Inflammatory macrophage treated with lipopolysaccharide for 1 hour (primary cell): ENCODE results near the gene PLEKHA8.
"Not testable (repeated sequence)": the region's sequence is repeated elsewhere in the genome, so short reads cannot be mapped to it uniquely, and the experiment has no call there.

Source experiments
- DNase-seq, 2 donors: peaks; one replicate each; pipeline ENCODE4 v3.0.0-alpha.2; 2020 to 2022

Gene PLEKHA8

DNA sequence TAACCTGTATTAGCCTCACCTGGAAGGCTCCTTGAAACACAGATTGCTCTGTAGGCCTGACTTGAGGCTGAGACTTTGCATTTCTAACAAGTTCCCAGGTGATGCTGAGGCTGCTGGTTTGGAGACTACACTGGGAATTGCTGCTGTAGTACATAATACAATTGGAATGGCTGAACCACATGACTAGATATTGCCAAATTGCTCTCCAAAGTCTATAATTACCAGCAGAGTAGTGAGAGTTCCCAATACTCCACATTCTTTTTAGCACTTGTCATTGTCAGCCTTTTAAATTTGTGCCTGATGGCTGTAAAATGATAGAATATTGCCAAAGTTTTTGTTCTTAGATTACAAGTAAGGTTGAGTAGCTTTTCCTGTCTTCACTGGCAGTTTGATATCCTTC is 39.9 kb downstream of the PLEKHA8 start:
- DNase-seq = no peak

- DNase-seq = peak; percentile 8 to 16
These were observed 41.1 kb downstream of the PLEKHA8 start for GRCh38 chr7:30069096-30069867.

DNA sequence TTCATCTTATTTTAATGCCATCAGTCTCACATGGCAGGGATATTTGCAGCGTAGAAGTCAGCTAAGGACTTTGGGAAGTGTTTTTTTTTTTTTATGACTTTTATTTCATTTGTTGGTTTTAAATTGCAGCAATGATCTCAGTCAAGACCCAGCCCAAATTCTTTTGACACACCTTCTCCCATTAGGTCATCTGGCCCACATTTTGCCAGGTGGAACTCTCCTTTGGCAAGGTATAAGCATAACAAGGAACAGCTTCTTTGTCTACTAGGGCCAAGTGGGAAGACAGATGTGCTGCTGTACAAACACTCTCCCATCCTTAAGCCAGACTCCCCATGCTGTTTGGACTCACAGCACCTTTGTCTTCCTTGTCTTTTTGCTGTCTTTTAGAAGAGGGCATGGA is 41.8 kb downstream of the PLEKHA8 start:
- no peak for DNase-seq

GRCh38 chr7:30072735-30073134 is 44.5 kb downstream of the PLEKHA8 start:
- no peak for DNase-seq

- DNase-seq = peak; percentile 18 to 43
These were observed 46.3 kb downstream of the PLEKHA8 start for GRCh38 chr7:30074422-30075030.

- DNase-seq = no peak
These were observed 48.2 kb downstream of the PLEKHA8 start for GRCh38 chr7:30076411-30076810.

DNA sequence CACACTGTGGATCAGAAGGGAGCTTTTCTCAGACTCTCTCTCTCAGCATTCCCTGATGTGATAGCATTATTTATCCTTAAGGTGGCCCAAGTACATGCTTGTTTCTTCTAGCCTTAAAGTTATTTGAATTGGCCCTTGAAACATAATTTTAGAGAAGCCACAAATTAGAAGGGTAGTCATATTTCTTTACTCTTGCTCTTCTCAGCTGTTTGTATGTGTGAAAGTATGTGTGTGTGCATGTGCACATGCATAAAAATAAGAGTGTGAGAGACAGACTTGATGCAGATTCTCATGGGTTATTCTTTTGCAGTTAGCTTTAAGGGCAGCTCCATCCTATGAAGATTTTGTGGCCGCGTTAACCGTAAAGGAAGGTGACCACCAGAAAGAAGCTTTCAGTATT is 50.1 kb downstream of the PLEKHA8 start:
- DNase-seq = no peak

DNA sequence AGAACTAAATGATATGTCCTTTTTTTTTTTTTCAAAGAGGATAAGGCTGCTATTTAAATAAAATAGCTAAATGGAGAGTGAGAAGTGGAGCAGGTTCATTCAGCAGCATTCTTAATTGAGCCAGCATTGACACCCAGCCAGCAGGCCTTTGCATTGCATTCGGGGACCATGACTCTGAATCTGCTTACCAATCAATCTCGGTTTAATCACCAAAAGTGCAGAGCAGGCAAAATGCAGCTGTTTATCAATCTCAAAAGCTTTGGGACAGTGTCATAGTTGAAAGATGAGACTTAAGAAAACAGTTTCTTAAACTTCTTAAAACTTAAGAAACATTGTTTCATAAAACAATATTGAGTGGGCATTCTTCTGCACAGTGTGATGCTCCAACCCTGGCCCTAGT is 51.7 kb downstream of the PLEKHA8 start:
- no peak for DNase-seq

DNA sequence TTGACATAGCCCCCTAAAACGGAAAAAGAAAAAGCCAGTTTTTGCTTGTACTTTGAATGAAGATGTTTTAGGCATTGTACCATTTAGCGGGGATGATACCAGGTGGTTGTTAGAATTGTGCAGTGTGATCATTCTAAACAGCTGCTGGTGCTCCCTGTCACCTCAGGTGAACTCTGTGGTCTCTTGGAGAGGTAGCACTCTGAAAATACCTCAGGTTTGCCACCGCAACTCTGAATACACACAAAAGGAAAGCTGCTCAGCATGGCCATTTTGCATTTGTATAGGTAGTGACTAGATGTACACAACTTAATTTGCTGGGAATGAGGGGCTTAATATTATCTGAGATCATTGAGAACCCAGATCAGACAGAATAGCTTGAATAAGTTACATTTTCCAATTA is 52.6 kb downstream of the PLEKHA8 start:
- DNase-seq = no peak

DNA sequence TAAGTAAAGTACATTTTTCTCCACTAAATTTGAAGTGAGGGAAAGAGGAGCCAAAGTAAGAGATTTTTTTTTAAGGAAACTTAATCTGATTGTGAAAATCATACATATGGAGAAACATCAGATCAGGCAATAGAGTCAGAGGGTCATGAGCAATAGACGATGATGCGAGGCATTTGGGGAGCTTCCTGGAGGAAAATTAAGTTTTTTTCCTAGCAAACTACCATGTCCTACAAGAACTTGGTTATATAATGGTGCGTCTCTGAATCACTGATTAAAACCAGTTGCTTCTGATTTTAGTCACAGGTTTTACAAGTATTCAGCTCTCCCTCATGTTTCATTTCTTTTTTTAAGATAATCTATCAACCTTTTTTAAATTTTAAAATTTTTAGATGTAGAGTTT is 54.5 kb downstream of the PLEKHA8 start:
- DNase-seq = no peak

- no peak for DNase-seq
These were observed 55.1 kb downstream of the PLEKHA8 start for GRCh38 chr7:30083334-30083733.

DNA sequence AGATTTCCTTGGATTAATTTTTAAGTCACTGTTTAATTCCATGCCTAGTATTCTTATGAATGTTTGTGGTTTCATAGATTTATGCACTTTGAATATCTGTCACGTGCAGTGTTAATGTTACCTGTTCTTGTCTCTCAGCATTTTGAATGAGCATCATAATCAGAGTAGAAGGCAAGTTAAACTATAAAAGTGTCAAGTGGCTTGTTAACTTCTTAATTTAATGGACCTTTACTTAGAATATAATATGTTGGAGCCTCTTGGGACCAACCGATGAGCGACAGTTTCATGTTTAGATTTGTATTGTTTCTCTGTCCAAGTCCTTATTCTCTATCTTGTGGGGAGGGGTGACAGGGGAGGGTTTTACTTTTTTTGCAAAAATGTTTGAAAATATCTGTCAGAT is 56.0 kb downstream of the PLEKHA8 start:
- DNase-seq = no peak

- no peak for DNase-seq
These were observed 58.3 kb downstream of the PLEKHA8 start for GRCh38 chr7:30086529-30086928.

GRCh38 chr7:30087371-30087770 is 59.2 kb downstream of the PLEKHA8 start:
- no peak for DNase-seq

DNA sequence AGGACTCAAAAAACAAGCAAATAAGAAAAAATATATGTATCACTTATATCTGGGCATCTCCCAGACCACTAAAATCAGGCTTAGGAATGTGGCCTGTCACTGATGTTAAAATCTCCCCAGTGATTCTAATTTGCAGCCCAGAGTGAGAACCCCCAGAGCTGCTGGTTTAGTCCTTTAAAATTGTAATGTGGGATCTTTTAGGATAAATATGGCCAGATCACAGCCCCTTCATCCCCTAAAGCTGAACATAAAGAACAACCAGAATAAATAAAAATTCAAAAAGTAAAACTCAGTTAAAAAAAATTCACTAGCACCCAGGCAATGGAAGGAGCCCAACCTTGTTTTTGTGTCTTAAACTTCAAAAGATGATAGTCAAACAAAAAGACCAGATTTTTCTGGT is 60.1 kb downstream of the PLEKHA8 start:
- no peak for DNase-seq

DNA sequence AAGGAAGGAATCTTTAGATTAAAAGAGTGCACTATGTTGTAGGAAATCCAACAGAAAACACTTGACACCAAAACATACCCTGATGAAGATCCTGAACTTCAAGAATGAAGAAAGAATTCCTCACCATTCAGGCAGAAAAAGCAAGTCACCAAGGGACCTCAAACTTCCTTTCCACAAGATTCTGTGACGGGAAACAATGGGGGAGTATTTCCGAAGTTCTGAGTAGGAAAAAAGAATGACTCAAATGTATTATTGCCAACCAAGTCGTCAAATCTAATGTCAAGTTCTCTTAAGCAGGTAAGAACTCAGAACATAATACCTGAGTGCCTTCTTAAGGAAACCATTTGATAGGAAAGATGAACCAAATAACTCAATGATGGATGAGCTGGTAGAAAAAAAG is 61.9 kb downstream of the PLEKHA8 start:
- DNase-seq = no peak

GRCh38 chr7:30091491-30091912 is 63.3 kb downstream of the PLEKHA8 start:
- DNase-seq = no peak

- DNase-seq = no peak
These were observed 63.8 kb downstream of the PLEKHA8 start for GRCh38 chr7:30091987-30092386.

- DNase-seq = no peak
These were observed 65.3 kb downstream of the PLEKHA8 start for GRCh38 chr7:30093420-30093952.

GRCh38 chr7:30098599-30098998 is 70.4 kb downstream of the PLEKHA8 start:
- DNase-seq = not testable (repeated sequence)

DNA sequence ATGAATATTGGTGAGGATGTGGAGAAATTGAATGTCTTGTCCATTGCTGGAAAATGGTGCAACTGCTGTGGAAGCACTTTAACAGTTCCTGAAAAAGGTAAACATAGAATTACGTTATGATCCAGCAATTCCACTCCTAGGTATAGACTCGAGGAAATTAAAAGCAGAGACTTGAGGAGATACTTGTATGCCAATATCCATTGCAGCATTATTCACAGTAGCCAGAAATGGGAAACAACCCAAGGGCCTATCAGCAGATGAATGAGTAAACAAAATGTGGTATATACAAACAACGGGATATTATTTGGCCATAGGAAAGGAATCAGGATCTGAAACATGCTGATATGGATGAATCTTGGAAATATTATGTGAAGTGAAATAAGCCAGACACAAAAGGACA is 74.1 kb downstream of the PLEKHA8 start:
- no peak for DNase-seq

GRCh38 chr7:30104157-30104556 is 75.9 kb downstream of the PLEKHA8 start:
- no peak for DNase-seq

DNA sequence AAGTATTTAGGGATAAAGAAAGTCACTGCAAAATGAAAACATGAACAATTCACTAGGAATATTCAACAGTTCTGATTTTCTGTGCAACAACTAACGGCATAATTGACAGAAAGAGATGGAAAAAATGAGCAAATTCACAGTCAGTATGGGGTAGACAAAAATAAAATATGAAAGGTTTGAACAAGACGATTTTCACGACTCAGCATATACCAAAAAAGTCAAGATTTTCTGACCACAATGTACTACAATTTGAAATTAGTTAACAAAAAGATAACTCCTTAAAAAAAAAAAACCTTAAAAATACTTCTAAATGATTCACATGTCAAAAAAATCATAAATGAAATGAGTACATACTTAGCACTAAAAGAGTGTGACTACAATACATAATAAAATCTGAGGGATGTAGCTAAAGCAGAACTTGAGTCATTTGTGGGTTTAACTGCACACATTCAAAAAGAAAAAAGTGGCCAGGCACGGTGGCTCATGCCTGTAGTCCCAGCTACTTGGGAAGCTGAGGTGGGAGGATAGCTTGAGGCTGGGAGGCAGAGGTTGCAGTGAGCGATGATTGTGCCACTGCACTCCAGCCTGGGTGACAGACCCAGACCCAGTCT is 84.0 kb downstream of the PLEKHA8 start:
- no peak for DNase-seq

GRCh38 chr7:30113144-30113543 is 84.9 kb downstream of the PLEKHA8 start:
- DNase-seq = no peak
